ES-I3 (cell line): Measurements from ENCODE around the gene CSNK1D.

Experiments
- H3K36me3 ChIP-seq: 2 replicates; pipeline ENCODE4 v1.6.1; 2013; ENCODE audit warnings: mild to moderate bottlenecking, low read length, control low read depth, moderate library complexity; ENCODE audit not compliant: insufficient read depth
- H3K4me1 ChIP-seq: 2 replicates; pipeline ENCODE4 v1.6.1; 2013; ENCODE audit warnings: mild to moderate bottlenecking, control low read depth, low read length; ENCODE audit not compliant: insufficient read depth
- H3K9ac ChIP-seq: 2 replicates; pipeline ENCODE4 v1.6.1; 2013; ENCODE audit warnings: low read depth, mild to moderate bottlenecking, low read length, moderate library complexity
- H3K9me3 ChIP-seq: 2 replicates; pipeline ENCODE4 v1.6.1; 2013; ENCODE audit warnings: mild to moderate bottlenecking, low read length, moderate library complexity; ENCODE audit not compliant: control insufficient read depth, insufficient read depth

The CSNK1D gene

DNA sequence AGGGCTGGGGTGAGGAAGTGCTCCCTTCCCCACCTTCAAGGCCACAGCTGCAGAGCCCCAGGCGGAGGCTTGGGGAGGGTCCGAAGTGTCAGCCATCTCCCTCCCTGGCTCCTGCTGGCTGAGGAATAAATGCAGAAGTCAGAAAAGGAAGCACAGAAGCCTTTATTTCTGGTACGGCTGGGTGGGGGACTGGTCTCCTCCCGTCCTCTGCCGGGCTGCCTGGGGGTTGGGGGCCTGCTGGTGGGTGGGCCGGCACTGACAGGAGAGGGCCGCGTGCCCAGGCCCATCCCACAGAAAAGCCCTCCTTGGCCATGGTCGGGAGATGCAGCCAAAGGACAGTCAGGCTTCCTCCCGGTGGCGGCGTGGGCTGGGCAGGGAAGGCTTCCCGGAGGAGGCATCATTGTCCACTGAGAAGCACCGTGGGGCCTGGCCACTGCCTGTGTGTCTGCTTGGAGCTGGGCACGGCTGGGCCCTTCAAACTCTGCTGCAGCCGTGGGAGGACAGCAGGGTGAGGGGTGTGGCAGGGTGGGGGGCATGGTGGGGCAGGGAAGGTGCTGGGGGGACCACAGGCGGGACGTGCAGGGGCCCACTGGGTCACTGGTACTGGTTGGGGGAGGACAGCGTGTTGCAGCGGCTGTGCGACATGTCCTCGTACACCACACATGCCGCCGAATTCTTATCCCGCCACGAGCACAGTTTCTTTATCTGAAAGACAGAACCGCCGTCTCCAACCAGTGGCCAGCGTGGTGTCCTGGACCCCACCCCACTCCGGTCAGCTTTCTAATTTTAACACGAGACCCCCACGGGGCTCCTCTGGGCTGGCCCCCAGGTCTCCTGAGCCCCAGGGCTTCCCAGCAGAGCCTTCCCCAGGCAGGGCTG is 41.5 kb upstream of the CSNK1D start:
- Histone ChIP-seq H3K9me3 (no peaks in the 10 kb centered on the region), H3K36me3 (no peaks in the 10 kb centered on the region), H3K9ac (no peak overlapping the region), H3K4me1 (no peaks in the 10 kb centered on the region; the same call in 1 of the 2 replicates)

GRCh38 chr17:82314012-82314726 is 40.7 kb upstream of the CSNK1D start:
- Histone ChIP-seq H3K4me1 (no peaks in the 10 kb centered on the region; the same call in 1 of the 2 replicates), H3K9me3 (no peaks in the 10 kb centered on the region), H3K9ac (no peak overlapping the region), H3K36me3 (no peaks in the 10 kb centered on the region)

- Histone ChIP-seq H3K9me3 (no peaks in the 10 kb centered on the region), H3K36me3 (no peaks in the 10 kb centered on the region), H3K9ac (no peak overlapping the region), H3K4me1 (no peaks in the 10 kb centered on the region; the same call in 1 of the 2 replicates)
These were observed 39.9 kb upstream of the CSNK1D start for GRCh38 chr17:82313195-82314011.

- Histone ChIP-seq H3K9ac (no peak overlapping the region), H3K36me3 (no peaks in the 10 kb centered on the region), H3K4me1 (no peaks in the 10 kb centered on the region; the same call in 1 of the 2 replicates), H3K9me3 (no peaks in the 10 kb centered on the region)
These were observed 38.5 kb upstream of the CSNK1D start for GRCh38 chr17:82311971-82312370.

DNA sequence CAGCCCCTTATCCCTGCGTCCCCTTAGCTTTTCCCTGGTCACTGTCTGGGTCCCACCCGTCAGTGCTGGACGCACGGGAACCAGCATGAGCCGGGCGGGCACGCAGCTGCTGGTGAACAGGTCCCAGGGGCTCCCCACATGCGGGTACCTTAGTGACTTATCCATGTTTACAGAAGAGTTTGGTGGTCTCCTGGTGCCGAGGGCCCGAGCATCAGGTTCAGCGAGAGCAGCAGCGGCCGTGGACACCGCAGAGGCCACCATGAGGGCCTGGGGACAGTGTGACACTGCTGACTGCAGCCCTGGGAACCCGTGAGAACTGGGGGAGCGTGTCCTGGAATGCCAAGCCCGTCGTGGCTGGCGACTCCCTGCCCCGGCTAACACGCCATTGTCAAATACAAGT is 37.4 kb upstream of the CSNK1D start:
- H3K9ac ChIP-seq = no peak overlapping the region
- H3K4me1 ChIP-seq = no peaks in the 10 kb centered on the region; the same call in 1 of the 2 replicates
- H3K9me3 ChIP-seq = no peaks in the 10 kb centered on the region
- H3K36me3 ChIP-seq = no peaks in the 10 kb centered on the region

DNA sequence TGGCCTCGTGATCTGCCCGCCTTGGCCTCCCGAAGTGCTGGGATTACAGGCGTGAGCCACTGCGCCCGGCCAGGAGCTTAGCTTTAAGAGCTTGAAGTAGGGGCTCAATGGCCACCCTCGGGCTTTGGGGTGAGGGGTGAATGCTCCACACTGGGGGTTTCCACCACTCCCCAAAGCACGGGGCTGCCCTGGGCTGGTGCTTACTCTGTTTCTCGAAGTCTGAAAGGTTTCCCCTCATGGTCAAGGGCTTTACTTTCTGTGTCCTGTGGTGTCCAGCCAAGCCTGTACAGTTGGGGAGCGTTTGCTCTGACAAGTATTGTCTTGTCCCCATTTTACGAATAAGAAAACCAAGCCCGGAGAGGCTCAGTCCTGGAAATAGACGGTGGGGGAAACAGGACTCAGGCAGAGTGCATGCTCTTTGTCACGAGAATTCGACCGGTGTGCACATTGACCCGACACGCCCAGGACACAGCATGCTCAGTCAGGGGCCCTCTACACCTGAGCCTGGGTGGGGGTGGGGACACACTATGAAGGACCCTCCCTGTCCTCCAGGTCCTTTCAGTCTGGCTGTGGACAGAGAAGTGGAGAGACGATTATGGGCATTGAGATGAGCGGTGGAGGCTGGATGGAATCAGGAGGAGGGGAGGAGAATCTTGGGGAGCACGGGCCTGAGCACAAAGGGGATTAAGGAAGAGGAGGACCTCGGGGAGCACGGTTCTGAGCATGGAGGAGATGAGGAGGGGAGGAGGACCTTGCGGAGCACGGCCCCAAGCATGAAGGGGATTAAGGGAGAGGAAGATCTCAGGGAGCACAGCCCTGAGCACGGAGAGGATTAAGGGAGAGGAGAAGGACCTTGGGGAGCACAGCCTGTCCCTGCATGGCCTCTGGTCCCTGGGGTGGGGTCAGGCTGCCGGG is 36.4 kb upstream of the CSNK1D start:
- H3K9ac ChIP-seq = no peak overlapping the region
- no peaks in the 10 kb centered on the region for H3K9me3 ChIP-seq
- no peaks in the 10 kb centered on the region for H3K36me3 ChIP-seq
- no peaks in the 10 kb centered on the region for H3K4me1 ChIP-seq

DNA sequence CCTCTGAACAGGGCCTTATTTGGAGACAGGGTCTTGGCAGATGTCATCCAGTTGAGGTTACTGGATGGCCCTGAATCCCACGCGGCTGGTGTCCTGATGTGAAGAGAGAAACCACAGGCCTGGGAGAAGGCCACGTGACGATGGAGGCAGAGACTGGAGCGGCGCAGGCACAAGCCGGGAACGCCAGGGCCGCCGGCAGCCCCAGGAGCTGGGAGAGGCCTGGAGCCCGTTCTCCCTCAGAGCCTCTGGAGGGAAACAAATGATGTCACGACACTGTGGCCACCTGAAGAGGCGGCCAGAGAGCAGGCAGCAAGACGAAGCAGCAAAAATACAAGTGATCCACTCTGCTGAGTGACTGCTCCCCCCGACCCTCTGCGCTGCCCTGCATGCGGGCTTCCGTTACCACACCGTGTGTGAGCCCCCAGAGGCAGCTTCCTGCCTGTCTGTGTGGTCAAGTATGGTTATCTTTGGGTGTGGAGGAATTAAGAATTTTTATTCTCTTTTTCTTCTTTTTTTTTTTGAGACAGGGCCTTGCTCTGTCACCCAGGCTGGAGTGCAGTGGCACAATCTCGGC is 32.3 kb upstream of the CSNK1D start:
- Histone ChIP-seq H3K4me1 (no peaks in the 10 kb centered on the region; the same call in 1 of the 2 replicates), H3K9ac (no peak overlapping the region), H3K9me3 (no peaks in the 10 kb centered on the region), H3K36me3 (no peaks in the 10 kb centered on the region)

DNA sequence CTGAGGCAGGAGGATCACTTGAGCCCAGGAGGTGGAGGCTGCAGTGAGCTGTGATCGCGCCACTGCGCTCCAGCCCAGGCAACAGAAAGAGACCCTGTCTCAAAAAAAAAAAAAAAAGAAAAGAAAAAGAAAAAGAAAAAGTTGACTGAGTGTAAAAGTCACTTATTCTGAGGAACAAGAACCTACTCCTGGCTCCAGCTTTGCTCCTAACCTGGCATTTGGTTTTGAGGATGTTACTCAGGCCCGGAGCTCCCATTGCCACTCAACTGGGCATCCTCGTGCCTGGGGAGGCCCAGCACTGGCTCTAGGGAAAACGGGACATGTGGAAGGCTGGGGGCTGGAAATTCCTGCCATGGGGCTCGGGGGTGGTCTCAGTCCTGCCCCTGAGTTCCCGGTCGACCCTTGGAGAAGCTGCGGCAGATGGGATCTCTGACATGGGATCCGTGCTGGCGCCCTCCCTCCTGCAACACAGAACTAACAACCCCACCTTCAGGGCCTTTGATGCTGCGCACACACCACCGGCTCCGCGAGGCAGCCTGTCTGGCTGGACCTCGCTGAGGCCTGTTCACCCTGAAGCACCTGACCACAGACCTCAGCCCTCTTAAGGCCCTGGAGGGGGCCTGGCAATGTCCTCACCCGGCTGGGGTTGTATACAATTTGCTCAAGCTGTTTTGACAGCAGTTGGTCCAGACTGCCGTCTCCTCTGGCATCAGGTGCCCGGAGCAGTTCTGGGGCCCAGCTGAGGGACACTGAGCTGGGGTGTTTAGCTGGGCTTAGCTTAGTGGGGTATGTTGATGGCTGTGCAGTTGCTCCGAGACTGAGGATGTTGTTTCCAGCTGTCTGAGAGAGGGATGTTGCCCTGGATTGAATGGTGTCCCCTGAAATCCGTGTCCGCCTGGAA is 31.6 kb upstream of the CSNK1D start:
- H3K36me3 ChIP-seq = no peaks in the 10 kb centered on the region
- H3K4me1 ChIP-seq = no peaks in the 10 kb centered on the region; the same call in 1 of the 2 replicates

DNA sequence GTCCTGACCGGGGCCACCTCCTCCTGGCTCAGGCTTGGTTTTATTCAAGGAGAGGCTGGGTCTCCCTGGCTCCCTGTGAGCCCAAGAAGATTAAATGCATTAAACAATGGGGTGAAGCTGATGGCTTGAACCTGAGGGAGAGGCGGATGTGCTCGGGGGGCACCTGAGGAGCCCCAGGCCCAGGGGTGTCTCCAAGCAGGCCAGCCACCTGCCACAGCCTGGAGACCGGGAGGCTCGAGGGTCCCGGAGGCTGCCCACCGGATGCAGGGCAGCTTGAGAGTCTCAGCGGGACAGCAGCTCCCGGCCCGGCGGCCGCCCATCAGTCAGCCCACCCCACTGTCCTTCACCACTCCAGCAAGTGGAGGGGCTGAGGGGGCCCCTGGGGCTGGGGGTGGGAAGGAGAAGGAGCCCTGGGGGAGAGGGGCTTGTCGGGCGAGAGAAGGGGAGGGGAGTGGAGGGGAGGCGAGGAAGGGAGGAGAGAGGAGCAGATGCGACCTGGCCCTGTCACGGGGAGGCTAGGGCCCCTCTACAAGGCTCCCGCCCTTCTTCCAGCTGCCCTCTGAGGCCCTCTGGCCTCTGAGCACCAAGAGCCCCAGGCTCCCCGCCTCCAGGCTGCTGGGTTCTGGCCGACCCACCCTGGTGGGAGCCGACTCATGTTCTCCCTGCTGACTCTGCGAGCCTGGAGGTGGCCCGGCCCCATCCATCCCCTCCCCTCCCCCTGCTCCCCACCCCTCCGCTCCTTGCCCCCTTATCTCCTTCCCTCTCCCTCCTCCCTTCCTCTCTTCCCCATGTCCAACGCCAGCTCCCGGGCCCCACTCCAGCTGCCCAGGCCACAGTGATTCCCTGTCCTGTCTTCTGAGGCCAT is 30.7 kb upstream of the CSNK1D start:
- Histone ChIP-seq H3K9ac (no peak overlapping the region), H3K36me3 (no peaks in the 10 kb centered on the region), H3K4me1 (no peaks in the 10 kb centered on the region; the same call in 1 of the 2 replicates), H3K9me3 (no peaks in the 10 kb centered on the region)

More for the DNA sequence above, 31.6 kb upstream of the CSNK1D start:
- Histone ChIP-seq H3K9me3 (no peaks in the 10 kb centered on the region), H3K9ac (no peak overlapping the region)

DNA sequence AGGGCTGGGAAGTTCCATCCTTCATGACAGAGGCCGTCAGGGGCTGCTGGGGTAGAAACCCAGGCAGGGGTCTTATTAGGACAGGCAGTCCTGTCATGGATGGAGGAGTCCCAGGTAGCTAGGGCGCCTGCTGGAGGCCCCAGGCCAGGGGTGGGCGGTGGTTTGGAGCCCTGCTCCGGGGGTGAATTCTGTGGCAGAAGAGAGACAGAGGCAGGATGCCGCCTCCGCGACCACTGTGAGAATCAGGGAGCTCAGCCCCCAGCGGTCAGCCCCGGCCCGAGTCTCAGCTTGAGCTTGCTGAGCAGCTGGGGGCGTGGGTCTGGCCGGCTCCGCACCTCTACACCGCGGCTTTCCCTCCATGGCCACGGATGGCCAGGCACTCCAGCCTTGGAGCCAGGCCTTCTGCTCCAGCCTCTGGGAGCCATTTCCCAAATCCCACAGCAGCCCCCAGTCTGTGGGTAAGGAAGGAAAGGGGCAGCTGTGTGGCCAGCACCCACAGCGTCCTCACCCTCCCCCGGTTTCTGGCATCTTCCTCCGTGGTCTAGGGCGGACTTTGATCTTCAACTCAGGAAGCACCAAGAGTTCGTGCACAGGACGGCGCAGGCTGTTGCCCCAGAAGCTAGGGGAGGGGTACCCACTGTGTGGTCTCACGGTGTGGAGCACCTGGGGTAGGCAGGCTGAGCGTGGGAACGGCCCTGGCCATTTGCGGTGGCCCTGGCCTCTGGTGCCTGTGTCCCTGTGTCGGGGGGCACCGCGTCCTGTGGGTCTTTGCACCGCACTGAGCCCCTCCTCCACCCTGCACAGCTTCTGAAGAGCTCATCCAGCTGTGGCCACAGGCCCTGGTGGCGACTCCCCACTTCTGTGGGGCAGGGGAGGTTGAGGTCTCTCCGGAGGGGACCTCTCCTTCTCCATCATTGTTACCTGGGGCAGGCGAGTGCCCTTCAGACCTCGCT is 29.8 kb upstream of the CSNK1D start:
- H3K9ac ChIP-seq = no peak overlapping the region
- H3K4me1 ChIP-seq = peaks cover under 1% of the 10 kb centered on the region; the same call in 1 of the 2 replicates
- H3K36me3 ChIP-seq = no peaks in the 10 kb centered on the region
- no peaks in the 10 kb centered on the region for H3K9me3 ChIP-seq

- no peak overlapping the region for H3K9ac ChIP-seq
- H3K36me3 ChIP-seq = no peaks in the 10 kb centered on the region
- H3K4me1 ChIP-seq = peaks cover 6% of the 10 kb centered on the region; the same call in 1 of the 2 replicates
- H3K9me3 ChIP-seq = no peaks in the 10 kb centered on the region
These were observed 29.1 kb upstream of the CSNK1D start for GRCh38 chr17:82302568-82302963.
